CD14-positive monocyte (primary cell): ENCODE measurements around the gene CMTM8. TPM values are rescaled to one million over a fixed set of nuclear protein-coding genes. Genes with fewer than 3 reads are reported as not detected.

Source experiments
- DNase-seq, 3 donors: peaks; one replicate each; pipeline ENCODE4 v3.0.0-alpha.2; 2011 to 2022
- H2AFZ ChIP-seq: 2 replicates; pipeline ENCODE4 v1.6.0; 2012; ENCODE audit warnings: mild to moderate bottlenecking, low read depth, low read length, inconsistent platforms; ENCODE audit not compliant: insufficient read depth, poor library complexity, severe bottlenecking
- H3K27ac ChIP-seq, 2 donors: 1 replicate in 1 of 2; 2 replicates in 1 of 2; pipeline ENCODE4 v1.5.1; 2012 to 2013; ENCODE audit warnings: low read length in 2 of 2, control low read depth in 1 of 2, inconsistent platforms in 1 of 2, low read depth in 1 of 2, mild to moderate bottlenecking in 1 of 2
- H3K27me3 ChIP-seq, 2 donors: one replicate each; pipeline versions ENCODE4 v1.6.0 to v1.6.1; 2011 to 2013; ENCODE audit warnings: low read length in 2 of 2; ENCODE audit not compliant: control insufficient read depth in 2 of 2, insufficient read depth in 2 of 2
- H3K36me3 ChIP-seq, 2 donors: replicated peaks in 1 of 2; 1 replicate in 1 of 2; 2 replicates in 1 of 2; pipeline versions ENCODE4 v1.5.1 to v1.6.1; 2012 to 2013; ENCODE audit warnings: low read length in 2 of 2, control low read depth in 1 of 2, inconsistent platforms in 1 of 2, mild to moderate bottlenecking in 1 of 2; ENCODE audit not compliant: insufficient read depth in 2 of 2, control insufficient read depth in 1 of 2
- H3K4me1 ChIP-seq, 2 donors: 1 replicate in 1 of 2; 2 replicates in 1 of 2; pipeline versions ENCODE4 v1.5.1 to v1.6.1; 2012 to 2013; ENCODE audit warnings: low read length in 2 of 2, control low read depth in 1 of 2, inconsistent platforms in 1 of 2, mild to moderate bottlenecking in 1 of 2, moderate library complexity in 1 of 2; ENCODE audit not compliant: insufficient read depth in 2 of 2, control insufficient read depth in 1 of 2
- H3K4me2 ChIP-seq: replicated peaks from 2 replicates; pipeline ENCODE3; 2012; ENCODE audit warnings: low read length, moderate library complexity, mild to moderate bottlenecking; ENCODE audit not compliant: poor library complexity, severe bottlenecking; ENCODE audit errors: extremely low read depth
- H3K4me3 ChIP-seq, 3 experiments: fragments of 200-600 bp in 1 of 3; sonication (generic) in 1 of 3; replicated peaks in 1 of 3; 1 replicate in 2 of 3; 2 replicates in 1 of 3; pipeline ENCODE4 v1.5.1; 2011 to 2013; ENCODE audit warnings: low read length in 3 of 3, mild to moderate bottlenecking in 3 of 3, control low read depth in 2 of 3, low read depth in 2 of 3, inconsistent platforms in 1 of 3, moderate library complexity in 1 of 3
- H3K79me2 ChIP-seq: 2 replicates; pipeline ENCODE4 v1.6.0; 2012; ENCODE audit warnings: mild to moderate bottlenecking, control low read depth, inconsistent platforms, low read length, moderate library complexity; ENCODE audit not compliant: insufficient read depth
- H3K9ac ChIP-seq: 2 replicates; pipeline ENCODE4 v1.6.0; 2017; ENCODE audit warnings: low read length, mild to moderate bottlenecking; ENCODE audit not compliant: insufficient read depth, poor library complexity, severe bottlenecking
- H3K9me3 ChIP-seq, 2 donors: replicated peaks in 1 of 2; 1 replicate in 1 of 2; 2 replicates in 1 of 2; pipeline versions ENCODE4 v1.5.1 to v1.6.1; 2012 to 2013; ENCODE audit warnings: low read length in 2 of 2, control low read depth in 1 of 2; ENCODE audit not compliant: control insufficient read depth in 1 of 2, insufficient read depth in 1 of 2
- H4K20me1 ChIP-seq: 2 replicates; pipeline ENCODE4 v1.6.0; 2012; ENCODE audit warnings: mild to moderate bottlenecking, low read length, control low read depth, moderate library complexity; ENCODE audit not compliant: insufficient read depth
- H3K27ac Mint-ChIP-seq, 7 donors: one replicate each; pipeline ENCODE4 v1.8.0; 2020; ENCODE audit warnings: mild to moderate bottlenecking in 7 of 7, mixed read lengths in 7 of 7, moderate library complexity in 6 of 7, inconsistent platforms in 2 of 7
- H3K27me3 Mint-ChIP-seq, 3 donors: one replicate each; pipeline ENCODE4 v1.8.0; 2021 to 2022; ENCODE audit warnings: low read depth in 3 of 3, mild to moderate bottlenecking in 3 of 3, mixed read lengths in 3 of 3, moderate library complexity in 3 of 3, inconsistent platforms in 1 of 3
- H3K36me3 Mint-ChIP-seq, 2 donors: one replicate each; pipeline ENCODE4 v1.8.0; 2020; ENCODE audit warnings: mixed read lengths in 2 of 2, inconsistent platforms in 1 of 2, mild to moderate bottlenecking in 1 of 2
- H3K4me1 Mint-ChIP-seq: one replicate; pipeline ENCODE4 v1.8.0; 2020; ENCODE audit warnings: mild to moderate bottlenecking, mixed read lengths
- H3K4me3 Mint-ChIP-seq, 2 donors: one replicate each; pipeline ENCODE4 v1.8.0; 2020; ENCODE audit warnings: mild to moderate bottlenecking in 2 of 2, mixed read lengths in 2 of 2, moderate library complexity in 1 of 2
- H3K9me3 Mint-ChIP-seq, 7 donors: one replicate each; pipeline ENCODE4 v1.8.0; 2020 to 2022; ENCODE audit warnings: mixed read lengths in 7 of 7, mild to moderate bottlenecking in 6 of 7, moderate library complexity in 6 of 7, inconsistent platforms in 2 of 7
- CTCF ChIP-seq: fragments of 200-600 bp; IDR thresholded peaks from one replicate; pipeline ENCODE4 v1.8.0; 2022; ENCODE audit warnings: antibody characterized with exemption, mild to moderate bottlenecking
- WGBS: methylation state at CpG from one replicate; pipeline ENCODE4 v1.1.5; 2013; ENCODE audit warnings: missing lambda C conversion rate; ENCODE audit not compliant: insufficient coverage; 5-methylcytosine and 5-hydroxymethylcytosine counted together
- intact Hi-C, 2 donors: fragments of 100-400 bp; cut with micrococcal nuclease; formaldehyde crosslinking; loops; one replicate each; pipeline versions ENCODE4 v1.15.0 to v1.15.1; 2023
- polyA plus RNA-seq, 3 donors: library from polyadenylated mRNA; depleted of rRNA in 1 of 3; unstranded in 2 of 3; stranded (reverse) in 1 of 3; fragments of 300-500 nt in 2 of 3; fragments of >200 nt in 1 of 3; fragmentation: Illumina TruSeq in 2 of 3; gene quantifications; 1 replicate in 2 of 3; 2 replicates in 1 of 3; pipeline ENCODE4 v1.2.3, GENCODE V29; 2012 to 2021

The CMTM8 gene
- polyA plus RNA-seq, 3 donors, result 0.46 to 2.5 (median 0.94) TPM

GRCh38 chr3:32280262-32280910, 41.9 kb downstream of the CMTM8 start:
- H3K27ac Mint-ChIP-seq, result no peak overlapping the region

DNA sequence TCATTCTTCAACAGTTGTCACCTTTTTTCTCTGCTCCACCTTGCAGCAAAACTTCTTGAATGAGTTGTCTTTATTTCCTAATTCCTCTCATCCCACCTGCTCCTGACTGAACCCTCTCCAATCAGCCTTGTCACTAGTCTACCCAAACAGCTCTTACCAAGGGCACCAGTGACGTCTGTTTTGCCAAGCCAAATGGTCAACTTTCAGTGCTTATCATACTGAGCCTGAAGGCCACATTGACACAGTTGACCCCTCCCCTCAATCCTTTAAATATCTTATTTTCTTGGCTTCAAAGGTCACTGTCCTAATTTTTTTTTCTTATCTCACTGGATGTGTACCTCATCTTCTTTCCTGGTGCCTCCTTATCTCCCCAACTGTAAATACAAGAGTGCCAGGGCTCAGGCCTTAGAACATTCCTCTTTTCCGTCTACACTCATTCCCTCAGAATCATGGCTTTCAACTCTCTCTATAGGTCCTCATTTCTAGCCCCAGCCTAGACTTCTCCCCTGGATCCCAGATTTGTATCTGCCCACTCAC, 43.2 kb downstream of the CMTM8 start:
- Histone ChIP-seq H4K20me1 (no peaks in the 10 kb centered on the region), H2AFZ (no peak overlapping the region), H3K27ac (no peak overlapping the region), H3K27me3 (no peaks in the 10 kb centered on the region), H3K9me3 (no peaks in the 10 kb centered on the region), H3K4me1 (peaks cover under 1 to 4% of the 10 kb centered on the region in 2 donors), H3K79me2 (no peaks in the 10 kb centered on the region), H3K9ac (no peak overlapping the region), H3K4me2 (no peak overlapping the region), H3K36me3 (no peaks in the 10 kb centered on the region), H3K4me3 (no peak overlapping the region)
- no peaks in the 10 kb centered on the region for H3K36me3 Mint-ChIP-seq
- DNase-seq, result no peak
- peak overlapping the region in 1 of 7 donors; percentile 37 for H3K27ac Mint-ChIP-seq
- intact Hi-C loops, result no loop called here
- peaks cover 6% of the 10 kb centered on the region for H3K4me1 Mint-ChIP-seq
- no peak overlapping the region for H3K4me3 Mint-ChIP-seq
- H3K9me3 Mint-ChIP-seq, result peaks cover 0 to 2% (median 0%) of the 10 kb centered on the region in 7 donors
- TF ChIP-seq CTCF, result no peak
- H3K27me3 Mint-ChIP-seq, result peaks cover 0 to 4% (median 0%) of the 10 kb centered on the region in 3 donors
- WGBS, result 96% methylated on average over 2 of the region's 2 CpGs

More at GRCh38 chr3:32280262-32280910, 41.9 kb downstream of the CMTM8 start:
- Histone ChIP-seq H3K79me2 (no peaks in the 10 kb centered on the region), H3K27ac (no peak overlapping the region), H3K27me3 (no peaks in the 10 kb centered on the region), H3K9ac (no peak overlapping the region), H2AFZ (no peak overlapping the region), H3K9me3 (no peaks in the 10 kb centered on the region), H3K4me2 (no peak overlapping the region), H3K36me3 (no peaks in the 10 kb centered on the region), H3K4me1 (peaks cover 10 to 16% of the 10 kb centered on the region in 2 donors), H3K4me3 (no peak overlapping the region), H4K20me1 (no peaks in the 10 kb centered on the region)
- Mint-ChIP-seq H3K36me3 (no peaks in the 10 kb centered on the region), H3K4me3 (no peak overlapping the region), H3K4me1 (peaks cover 16% of the 10 kb centered on the region), H3K9me3 (peaks cover 0 to 2% (median 0%) of the 10 kb centered on the region in 7 donors), H3K27me3 (peaks cover 0 to 5% (median 0%) of the 10 kb centered on the region in 3 donors)
- no peak for TF ChIP-seq CTCF
- WGBS, result 100% methylated on average over 1 of the region's 6 CpGs
- intact Hi-C loops, result no loop called here
- no peak for DNase-seq
